ENCODE data around the gene PAK5.

DNA sequence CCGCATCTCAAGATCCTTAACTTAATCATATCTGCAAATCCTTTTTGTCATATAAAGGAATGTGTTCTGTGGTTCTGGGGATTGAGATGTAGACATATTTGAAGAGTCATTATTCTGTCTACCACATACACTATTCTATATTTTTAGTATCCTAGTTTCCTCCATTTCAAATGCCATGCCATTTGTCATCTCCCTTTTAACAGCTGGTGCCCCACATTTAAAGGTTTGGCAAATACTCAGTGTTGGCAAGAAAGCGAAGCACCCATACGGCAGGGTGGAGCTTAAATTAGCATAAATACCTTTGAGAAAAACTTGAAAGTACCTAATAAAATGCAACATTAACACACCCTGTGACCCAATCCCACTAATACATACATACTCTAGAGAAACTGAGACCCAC is 31.7 kb downstream of the PAK5 start:
- TF ChIP-seq, protein P1, sequence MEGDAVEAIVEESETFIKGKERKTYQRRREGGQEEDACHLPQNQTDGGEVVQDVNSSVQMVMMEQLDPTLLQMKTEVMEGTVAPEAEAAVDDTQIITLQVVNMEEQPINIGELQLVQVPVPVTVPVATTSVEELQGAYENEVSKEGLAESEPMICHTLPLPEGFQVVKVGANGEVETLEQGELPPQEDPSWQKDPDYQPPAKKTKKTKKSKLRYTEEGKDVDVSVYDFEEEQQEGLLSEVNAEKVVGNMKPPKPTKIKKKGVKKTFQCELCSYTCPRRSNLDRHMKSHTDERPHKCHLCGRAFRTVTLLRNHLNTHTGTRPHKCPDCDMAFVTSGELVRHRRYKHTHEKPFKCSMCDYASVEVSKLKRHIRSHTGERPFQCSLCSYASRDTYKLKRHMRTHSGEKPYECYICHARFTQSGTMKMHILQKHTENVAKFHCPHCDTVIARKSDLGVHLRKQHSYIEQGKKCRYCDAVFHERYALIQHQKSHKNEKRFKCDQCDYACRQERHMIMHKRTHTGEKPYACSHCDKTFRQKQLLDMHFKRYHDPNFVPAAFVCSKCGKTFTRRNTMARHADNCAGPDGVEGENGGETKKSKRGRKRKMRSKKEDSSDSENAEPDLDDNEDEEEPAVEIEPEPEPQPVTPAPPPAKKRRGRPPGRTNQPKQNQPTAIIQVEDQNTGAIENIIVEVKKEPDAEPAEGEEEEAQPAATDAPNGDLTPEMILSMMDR (conservative IDR thresholded peaks at IDR 0.05; ENCODE audit: low read depth in 2 of 2): no peak
- no peak for TF ChIP-seq POLR2AphosphoS5 (IDR thresholded peaks at IDR 0.05; ENCODE audit: low read depth)
- TF ChIP-seq, protein P2, sequence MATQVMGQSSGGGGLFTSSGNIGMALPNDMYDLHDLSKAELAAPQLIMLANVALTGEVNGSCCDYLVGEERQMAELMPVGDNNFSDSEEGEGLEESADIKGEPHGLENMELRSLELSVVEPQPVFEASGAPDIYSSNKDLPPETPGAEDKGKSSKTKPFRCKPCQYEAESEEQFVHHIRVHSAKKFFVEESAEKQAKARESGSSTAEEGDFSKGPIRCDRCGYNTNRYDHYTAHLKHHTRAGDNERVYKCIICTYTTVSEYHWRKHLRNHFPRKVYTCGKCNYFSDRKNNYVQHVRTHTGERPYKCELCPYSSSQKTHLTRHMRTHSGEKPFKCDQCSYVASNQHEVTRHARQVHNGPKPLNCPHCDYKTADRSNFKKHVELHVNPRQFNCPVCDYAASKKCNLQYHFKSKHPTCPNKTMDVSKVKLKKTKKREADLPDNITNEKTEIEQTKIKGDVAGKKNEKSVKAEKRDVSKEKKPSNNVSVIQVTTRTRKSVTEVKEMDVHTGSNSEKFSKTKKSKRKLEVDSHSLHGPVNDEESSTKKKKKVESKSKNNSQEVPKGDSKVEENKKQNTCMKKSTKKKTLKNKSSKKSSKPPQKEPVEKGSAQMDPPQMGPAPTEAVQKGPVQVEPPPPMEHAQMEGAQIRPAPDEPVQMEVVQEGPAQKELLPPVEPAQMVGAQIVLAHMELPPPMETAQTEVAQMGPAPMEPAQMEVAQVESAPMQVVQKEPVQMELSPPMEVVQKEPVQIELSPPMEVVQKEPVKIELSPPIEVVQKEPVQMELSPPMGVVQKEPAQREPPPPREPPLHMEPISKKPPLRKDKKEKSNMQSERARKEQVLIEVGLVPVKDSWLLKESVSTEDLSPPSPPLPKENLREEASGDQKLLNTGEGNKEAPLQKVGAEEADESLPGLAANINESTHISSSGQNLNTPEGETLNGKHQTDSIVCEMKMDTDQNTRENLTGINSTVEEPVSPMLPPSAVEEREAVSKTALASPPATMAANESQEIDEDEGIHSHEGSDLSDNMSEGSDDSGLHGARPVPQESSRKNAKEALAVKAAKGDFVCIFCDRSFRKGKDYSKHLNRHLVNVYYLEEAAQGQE (IDR thresholded peaks at IDR 0.05; ENCODE audit: unreplicated experiment): no peak
- TF ChIP-seq EZH2 (IDR thresholded peaks at IDR 0.05; ENCODE audit: low read depth, unreplicated experiment): no peak
- no peak for TF ChIP-seq EZH2phosphoT487 (IDR thresholded peaks at IDR 0.05; ENCODE audit: unreplicated experiment)
- TF ChIP-seq STAT1 (IDR thresholded peaks at IDR 0.05; ENCODE audit: unreplicated experiment): no peak
- TF ChIP-seq CREB1 (CRISPR knock-in tag; IDR thresholded peaks at IDR 0.05; ENCODE audit: low read depth): no peak
- TF ChIP-seq ZNF114 (CRISPR knock-in tag; IDR thresholded peaks at IDR 0.05): no peak
- no peak for TF ChIP-seq JUNB (IDR thresholded peaks at IDR 0.05; ENCODE audit: unreplicated experiment)
- TF ChIP-seq, protein P3, sequence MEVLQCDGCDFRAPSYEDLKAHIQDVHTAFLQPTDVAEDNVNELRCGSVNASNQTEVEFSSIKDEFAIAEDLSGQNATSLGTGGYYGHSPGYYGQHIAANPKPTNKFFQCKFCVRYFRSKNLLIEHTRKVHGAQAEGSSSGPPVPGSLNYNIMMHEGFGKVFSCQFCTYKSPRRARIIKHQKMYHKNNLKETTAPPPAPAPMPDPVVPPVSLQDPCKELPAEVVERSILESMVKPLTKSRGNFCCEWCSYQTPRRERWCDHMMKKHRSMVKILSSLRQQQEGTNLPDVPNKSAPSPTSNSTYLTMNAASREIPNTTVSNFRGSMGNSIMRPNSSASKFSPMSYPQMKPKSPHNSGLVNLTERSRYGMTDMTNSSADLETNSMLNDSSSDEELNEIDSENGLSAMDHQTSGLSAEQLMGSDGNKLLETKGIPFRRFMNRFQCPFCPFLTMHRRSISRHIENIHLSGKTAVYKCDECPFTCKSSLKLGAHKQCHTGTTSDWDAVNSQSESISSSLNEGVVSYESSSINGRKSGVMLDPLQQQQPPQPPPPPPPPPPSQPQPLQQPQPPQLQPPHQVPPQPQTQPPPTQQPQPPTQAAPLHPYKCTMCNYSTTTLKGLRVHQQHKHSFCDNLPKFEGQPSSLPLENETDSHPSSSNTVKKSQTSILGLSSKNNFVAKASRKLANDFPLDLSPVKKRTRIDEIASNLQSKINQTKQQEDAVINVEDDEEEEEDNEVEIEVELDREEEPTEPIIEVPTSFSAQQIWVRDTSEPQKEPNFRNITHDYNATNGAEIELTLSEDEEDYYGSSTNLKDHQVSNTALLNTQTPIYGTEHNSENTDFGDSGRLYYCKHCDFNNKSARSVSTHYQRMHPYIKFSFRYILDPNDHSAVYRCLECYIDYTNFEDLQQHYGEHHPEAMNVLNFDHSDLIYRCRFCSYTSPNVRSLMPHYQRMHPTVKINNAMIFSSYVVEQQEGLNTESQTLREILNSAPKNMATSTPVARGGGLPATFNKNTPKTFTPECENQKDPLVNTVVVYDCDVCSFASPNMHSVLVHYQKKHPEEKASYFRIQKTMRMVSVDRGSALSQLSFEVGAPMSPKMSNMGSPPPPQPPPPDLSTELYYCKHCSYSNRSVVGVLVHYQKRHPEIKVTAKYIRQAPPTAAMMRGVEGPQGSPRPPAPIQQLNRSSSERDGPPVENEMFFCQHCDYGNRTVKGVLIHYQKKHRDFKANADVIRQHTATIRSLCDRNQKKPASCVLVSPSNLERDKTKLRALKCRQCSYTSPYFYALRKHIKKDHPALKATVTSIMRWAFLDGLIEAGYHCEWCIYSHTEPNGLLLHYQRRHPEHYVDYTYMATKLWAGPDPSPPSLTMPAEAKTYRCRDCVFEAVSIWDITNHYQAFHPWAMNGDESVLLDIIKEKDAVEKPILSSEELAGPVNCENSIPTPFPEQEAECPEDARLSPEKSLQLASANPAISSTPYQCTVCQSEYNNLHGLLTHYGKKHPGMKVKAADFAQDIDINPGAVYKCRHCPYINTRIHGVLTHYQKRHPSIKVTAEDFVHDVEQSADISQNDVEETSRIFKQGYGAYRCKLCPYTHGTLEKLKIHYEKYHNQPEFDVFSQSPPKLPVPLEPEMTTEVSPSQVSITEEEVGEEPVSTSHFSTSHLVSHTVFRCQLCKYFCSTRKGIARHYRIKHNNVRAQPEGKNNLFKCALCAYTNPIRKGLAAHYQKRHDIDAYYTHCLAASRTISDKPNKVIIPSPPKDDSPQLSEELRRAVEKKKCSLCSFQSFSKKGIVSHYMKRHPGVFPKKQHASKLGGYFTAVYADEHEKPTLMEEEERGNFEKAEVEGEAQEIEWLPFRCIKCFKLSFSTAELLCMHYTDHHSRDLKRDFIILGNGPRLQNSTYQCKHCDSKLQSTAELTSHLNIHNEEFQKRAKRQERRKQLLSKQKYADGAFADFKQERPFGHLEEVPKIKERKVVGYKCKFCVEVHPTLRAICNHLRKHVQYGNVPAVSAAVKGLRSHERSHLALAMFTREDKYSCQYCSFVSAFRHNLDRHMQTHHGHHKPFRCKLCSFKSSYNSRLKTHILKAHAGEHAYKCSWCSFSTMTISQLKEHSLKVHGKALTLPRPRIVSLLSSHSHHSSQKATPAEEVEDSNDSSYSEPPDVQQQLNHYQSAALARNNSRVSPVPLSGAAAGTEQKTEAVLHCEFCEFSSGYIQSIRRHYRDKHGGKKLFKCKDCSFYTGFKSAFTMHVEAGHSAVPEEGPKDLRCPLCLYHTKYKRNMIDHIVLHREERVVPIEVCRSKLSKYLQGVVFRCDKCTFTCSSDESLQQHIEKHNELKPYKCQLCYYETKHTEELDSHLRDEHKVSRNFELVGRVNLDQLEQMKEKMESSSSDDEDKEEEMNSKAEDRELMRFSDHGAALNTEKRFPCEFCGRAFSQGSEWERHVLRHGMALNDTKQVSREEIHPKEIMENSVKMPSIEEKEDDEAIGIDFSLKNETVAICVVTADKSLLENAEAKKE (CRISPR knock-in tag; IDR thresholded peaks at IDR 0.05): no peak
- TF ChIP-seq ZNF331 (CRISPR knock-in tag; IDR thresholded peaks at IDR 0.05; ENCODE audit: low read depth): no peak
- no peak for TF ChIP-seq NANOG (IDR thresholded peaks at IDR 0.05; ENCODE audit: borderline replicate concordance)
